HG02759 (cell line): ENCODE data around the gene FCHSD2.
"Not testable (repeated sequence)": the region's sequence is repeated elsewhere in the genome, so short reads cannot be mapped to it uniquely, and the experiment has no call there.

Source experiments
- ATAC-seq: cut with Tn5 transposase; IDR thresholded peaks from one replicate; pipeline ENCODE4 v1.9.1; 2021; ENCODE audit warnings: mild to moderate bottlenecking, moderate library complexity; ENCODE audit not compliant: unreplicated experiment

FCHSD2 gene

DNA sequence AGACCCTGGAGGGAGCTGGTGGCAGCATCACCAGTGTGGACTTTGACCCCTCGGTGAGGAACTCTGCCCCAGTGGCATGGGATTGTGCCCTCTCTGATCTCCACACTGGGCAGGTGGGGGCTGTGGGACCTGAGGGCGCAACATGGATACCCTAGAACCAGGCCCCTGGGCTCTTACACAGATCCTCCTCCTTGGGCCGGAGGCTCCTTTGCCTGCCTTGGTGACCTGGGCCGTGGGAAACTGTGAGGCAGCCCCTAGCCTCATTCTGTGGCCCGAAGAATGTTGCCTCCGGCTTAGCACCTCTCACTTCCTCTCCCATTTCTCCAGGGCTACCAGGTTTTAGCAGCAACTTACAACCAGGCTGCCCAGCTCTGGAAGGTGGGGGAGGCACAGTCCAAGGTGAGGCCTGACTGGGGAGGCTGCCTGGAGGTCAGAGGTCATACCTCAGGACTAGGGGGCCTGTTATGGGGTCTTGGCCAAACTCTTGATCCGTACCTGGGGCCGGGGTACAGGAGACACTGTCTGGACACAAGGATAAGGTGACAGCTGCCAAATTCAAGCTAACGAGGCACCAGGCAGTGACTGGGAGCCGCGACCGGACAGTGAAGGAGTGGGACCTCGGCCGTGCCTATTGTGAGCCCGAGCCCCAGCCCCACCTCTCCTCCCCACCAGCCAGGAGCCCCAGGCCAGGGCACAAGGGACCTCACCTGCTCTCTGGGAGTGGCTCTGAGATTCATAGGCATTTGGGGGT is 315.8 kb downstream of the FCHSD2 start:
- no peak for ATAC-seq

DNA sequence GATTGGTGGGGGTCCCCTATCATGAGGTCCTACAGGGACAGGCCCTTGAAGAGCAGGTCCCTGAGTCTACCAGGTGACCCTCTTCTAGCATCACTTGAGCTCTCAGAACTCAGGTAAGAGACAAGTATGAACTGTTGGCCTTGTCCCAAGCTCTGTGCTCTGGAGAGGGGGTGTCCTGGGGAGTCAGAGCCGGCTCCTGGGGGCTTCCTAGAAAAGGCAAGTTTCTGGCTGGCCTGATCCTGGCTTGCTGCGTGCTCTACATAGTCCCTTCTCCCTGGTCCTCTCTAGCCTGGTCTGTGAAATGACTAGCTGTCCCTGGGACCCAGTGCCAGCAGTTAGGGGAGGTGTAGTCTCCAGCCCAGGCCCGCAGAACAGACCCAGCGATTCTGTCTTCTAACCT is 316.5 kb downstream of the FCHSD2 start:
- no peak for ATAC-seq

DNA sequence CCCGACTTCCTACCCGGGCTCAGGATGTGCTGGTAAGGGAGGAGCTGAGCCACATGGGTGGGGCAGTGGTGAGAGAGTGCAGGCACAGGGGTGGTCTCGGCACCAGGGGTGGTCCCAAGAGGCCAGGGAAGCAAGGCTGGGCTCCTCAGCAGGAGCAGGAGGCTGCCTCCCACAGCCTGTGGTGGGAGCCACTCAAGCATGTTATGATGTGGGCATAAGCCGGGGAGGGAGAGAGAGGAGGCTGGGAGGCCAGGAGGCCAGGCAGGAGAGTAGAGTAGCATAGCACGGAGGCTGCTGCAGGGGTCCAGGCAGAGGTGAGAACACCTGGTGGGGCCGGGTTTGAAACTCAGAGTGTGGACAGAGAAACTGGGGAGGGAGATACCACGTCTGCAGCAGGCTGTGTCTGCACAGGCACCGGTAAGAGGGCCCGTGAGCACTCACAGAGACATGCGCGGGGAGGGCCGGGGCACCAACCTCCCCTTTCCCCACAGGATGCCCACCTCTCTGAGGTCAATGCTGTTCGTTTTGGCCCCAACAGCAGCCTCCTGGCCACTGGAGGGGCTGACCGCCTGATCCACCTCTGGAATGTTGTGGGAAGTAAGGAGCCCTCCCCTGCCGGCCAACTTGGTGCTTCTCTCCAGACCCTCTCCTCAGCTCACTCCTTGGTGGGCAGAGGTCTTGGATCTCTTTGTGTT is 317.2 kb downstream of the FCHSD2 start:
- no peak for ATAC-seq

DNA sequence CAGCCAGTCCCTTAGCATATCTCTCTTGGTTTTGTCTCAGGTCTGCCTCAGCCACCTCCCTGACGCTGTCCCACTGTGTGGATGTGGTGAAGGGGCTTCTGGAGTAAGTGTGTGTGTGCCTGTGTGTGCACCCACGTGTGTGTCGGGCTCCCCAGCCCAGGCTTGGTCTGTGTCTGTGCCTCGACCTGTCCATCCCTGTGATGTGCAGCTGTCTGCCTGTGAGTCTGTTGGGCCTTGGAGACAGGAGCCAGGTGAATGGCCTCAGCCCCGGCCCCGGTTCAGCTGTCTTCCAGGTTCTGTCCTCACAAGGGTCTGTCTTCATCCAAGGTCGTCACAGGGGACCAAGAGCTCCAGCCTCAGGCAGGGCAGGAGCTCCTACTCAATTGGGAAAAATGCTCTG is 318.1 kb downstream of the FCHSD2 start:
- ATAC-seq, result no peak

DNA sequence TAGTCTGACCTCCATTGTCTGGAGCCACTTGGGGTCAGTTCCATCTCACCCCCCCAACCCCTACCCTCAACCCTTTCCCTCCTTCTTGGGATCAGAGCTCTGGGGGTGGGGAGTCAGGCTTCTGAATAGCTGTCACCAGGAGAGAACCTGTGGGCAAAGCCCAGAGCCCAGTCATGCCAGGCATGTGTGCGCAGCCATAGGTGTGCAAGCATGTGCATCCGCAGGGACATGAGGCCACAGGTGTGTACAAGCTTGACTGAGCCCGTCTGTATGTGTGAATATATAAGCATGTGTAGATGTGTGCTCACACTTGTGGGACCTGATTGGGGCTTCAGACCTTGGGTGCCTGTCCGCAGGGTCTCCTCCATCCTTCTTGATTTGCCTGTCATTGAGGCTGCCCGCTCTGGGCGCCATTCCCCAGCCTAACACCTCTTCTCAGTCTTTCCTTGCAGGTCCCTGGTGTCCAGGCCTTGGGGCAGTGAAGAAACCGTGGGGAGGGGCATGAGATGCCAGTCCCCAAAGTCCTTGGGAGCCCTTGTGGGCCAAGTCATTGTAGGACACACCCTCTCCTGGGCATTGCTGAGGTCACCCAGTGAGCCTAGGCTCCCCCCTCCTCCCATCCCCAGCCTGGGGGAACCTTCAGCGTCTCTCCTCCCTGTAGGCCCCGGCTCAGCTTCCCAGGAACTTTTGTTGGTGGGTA is 318.9 kb downstream of the FCHSD2 start:
- no peak for ATAC-seq

DNA sequence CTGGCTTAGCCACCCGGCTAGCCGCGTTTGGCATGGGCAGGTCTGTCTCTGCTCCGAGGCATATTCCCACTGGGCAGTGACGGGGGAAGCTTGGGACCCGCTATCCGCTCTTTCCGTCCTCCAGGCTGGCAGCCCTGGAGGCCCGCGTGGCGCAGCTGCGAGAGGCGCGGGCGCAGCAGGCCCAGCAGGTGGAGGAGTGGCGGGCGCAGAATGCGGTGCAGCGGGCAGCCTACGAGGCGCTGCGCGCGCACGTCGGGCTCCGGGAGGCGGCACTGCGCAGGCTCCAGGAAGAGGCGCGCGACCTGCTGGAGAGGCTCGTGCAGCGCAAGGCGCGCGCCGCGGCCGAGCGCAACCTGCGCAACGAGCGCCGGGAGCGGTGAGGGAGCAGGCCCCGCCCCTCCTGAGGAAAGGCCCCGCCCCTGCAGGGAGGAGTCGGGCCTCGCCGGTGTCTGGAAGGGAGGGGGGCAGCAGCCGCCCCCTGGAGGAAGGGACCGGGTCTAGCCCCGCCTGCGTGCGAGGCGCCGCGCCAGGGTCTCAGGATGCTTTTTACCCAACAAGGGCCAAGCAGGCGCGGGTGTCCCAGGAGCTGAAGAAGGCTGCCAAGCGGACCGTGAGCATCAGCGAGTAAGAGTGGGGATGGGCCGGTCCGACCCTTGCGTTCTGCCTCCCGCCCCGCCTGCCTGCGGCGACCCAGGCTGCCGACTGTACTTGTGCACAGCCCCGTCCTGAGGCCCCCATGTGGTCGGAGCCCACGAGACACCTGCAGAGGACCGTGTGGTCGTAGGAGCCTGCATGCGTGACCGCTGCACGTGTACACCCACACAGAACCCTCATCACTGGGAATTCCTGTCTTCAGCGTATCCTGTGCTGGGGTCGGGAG is 320.0 kb downstream of the FCHSD2 start:
- ATAC-seq, result peak; percentile 52

DNA sequence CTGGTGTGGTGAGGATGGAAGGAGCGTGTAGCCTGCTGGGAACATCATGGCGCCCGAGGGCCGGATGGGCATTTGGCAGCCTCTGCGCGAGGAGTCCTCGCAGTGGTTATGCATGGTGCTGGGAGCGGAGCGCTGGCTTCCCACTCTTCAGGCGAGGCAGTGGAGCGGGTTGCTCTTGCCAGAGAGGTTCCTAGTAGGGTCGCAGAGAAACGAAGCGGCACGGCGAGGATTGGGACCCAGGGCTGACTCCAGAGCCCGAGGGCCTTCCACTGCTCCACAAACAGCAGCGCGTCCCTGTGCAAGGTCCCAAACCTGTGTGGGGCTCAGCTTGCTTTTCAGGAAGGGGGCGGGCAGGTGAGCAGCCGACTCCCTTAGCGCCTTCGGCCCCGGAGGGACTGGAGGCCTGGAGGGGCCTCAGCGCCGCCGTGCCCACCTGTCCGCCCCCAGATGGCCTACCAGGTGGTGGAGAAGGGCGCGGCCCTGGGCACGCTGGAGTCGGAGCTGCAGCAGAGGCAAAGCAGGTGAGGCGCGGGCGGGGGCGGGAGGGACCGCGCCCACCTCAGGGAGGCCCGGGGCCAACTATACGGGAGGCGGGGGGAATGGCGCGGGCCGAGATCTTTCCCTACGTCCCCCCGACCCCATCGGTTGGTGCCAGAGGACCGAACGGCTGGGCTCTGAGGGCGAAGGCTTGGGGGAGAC is 320.7 kb downstream of the FCHSD2 start:
- ATAC-seq, result no peak

DNA sequence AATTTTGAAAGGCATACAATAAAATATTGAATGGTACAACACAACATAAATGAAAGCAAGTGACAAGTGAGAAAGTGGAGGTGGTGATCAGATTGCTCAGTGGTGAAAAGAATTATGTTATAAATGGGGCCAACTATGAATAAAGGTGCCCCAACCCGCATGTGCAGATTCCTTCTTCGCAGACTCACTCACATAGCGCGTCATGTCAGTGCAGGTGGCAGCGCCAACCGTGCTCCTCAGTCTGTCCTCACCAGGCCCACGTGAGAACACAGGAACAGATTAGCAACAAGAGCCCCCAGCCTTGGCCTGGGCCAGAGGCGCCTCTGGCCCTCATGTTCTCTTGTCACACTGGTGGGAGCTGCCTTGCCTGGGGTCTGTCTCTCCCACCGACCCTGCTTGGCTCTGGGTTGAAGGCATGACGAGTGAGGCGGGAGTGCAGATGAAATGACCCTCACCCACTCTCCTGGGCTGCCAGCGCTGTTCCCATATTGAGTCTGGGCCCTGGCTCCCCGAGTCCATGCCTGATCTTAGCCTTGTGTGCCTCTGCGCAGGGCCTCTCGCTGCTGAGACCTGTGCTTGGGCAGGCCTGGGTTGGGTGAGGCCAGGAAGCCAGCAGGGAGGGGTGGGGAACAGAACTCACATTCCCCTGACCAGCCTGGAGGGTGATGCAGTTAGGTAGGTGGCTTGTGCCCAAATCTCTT is 321.5 kb downstream of the FCHSD2 start:
- no peak for ATAC-seq

DNA sequence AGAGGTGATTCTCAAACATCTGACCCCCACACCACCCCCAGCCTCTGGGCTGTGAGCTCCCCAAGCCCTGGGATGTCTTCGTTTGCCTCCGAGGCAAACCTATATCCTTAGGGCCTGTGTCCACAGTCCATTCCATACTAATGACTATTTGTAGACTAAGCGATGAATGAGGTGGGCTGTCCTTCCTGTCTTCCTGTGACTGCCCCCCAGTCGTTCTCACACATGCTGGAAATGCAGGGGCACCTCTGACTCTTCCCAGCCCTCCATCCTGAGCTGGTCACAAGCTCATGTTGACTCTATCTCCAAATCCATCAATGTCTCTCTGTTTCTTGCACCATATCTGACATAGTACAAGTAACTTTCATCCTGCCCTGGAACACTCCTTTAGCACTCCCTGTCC is 323.1 kb downstream of the FCHSD2 start:
- ATAC-seq, result no peak

DNA sequence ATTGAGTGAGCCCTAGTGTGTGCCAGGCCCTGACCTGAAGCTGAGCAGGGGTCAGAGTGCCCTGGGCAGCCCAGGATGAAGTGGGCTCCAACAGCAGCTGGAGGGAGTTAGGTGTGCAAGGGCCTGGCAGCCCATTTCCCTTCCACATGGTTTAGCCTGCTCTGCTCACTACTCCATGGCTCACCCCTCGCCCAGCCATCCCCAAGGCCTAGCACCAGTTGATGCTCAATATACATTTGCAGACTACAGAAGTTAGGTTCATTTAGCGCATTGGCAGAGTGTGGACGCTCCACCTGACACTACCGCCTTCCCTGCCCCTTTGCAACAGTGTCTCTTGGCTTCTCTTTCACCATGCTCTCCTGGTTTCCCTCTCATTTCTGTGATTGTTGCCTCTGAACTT is 324.2 kb downstream of the FCHSD2 start:
- ATAC-seq, result no peak

DNA sequence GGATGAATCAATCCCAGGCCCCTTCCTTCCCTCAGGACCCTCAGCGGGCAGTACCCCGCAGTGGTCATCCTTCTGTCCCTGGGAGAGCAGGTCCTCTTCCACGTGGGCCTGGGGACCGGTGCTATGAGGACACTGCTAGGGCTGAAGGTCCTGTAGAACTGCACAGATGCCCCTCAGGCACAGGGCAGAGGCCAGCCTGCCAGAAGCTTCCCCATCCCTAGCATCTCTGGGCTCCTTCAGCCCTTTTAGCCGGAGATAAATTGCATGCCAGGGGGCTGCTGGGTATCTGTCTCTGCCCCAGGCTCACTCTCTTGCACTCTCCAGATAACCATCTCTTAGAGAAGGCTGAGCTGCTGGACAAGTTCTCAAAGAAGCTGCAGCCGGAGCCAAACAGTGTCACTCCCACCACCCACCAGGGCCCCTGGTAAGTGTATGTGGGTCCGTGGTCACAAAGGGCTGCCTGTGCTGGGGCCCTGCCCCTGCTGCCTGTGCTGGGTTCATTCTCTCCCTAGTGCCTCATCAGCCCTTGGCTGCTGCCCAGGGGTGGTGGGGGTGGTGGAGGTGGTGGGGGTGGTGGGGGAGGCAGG is 325.6 kb downstream of the FCHSD2 start:
- ATAC-seq, result no peak

DNA sequence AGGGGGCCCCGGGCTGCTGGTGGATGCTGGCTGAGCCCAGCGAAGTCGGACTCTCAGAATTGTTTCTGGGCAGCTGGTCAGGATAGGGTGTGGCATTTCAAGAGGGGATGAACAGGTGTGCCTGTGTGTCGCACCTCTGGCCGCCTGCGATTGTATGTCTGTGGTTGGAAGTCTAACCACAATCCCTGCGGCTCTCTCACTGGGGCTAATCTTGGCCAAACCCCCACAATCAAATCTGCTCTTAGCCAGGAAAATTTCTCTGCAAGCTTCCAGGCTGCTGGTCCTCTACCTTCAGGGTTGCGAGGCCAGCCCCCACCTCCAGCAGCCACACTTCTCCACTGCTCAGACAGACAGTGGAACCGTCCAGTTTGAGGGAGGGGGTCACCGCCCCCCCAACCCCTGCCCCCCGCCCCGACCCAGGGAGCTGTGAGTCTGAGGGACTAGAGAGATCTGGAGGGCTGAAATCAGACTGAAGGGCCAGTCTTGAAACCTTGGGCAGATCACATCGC is 327.0 kb downstream of the FCHSD2 start:
- ATAC-seq, result peak; percentile 0

DNA sequence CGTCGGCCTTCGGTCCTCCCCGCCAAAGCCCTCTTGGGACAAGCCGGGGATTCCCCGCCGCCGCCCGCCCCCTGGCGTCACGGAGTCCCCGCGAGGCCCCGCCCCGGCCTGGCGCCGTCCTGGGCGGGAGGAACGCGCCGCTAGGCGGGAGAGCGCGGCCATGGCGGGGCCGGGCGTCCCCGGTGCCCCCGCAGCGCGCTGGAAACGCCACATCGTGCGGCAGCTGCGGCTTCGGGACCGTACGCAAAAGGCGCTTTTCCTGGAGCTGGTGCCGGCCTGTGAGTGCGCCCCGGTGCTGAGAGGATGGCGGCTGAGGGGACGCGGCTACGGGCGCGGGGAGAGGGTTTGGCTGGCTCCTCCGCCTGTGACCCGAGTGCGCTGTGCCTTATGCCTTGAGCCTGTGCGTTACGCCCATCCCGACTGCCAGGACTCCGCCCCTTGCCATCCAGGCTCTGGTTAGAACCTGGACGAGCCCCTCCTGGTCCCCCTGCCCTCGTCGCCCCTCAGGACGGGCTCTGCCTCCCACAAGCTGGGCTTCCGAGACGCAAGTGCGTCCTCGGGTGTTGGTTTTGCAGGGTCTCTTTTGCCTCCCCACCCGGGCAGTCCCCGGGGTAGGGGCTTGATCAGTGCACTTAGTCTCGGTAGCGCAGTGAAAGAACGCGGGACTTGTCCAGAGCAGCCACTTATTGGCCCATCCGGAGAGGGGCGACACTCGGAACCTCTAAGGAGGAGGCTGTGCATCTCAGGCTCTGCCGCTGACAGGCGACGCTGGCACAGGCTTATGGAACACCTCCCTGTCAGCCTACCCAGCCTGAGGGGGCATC is 327.6 kb downstream of the FCHSD2 start, which contains the start of gene ATG16L2:
Gene ATG16L2 (plus strand): TSS at position 126 of the 824 bp plus-strand sequence. CDS start 35 bp downstream, at position 161.
- ATAC-seq, result peak; percentile 70

DNA sequence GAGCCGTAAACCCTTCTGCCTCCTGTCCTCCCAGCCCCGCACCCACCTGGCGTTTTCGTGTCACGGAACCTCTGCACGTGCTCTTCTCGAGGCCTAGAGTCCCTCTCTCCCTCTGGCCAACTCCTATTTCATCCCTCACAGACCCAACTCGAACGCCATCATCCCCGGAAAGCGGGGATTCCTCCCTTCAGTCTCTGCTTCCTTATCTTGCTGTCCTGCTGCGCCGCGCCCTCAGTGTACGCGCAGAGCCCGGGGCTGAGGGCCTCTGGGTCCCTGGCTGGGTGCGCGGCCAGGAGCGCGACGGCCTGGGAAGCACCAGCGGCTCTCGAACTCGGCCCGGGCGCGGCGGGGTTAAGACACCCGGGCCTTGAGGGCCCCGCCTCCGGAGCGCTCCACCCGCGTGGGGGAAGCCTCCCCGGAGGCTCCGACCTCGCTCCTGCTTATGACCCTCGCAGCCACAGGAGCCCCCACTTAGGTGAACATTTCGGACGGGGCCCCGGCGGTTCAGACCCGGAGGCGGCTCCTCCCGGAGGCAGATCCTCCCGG is 328.3 kb downstream of the FCHSD2 start:
- peak; percentile 56 for ATAC-seq

DNA sequence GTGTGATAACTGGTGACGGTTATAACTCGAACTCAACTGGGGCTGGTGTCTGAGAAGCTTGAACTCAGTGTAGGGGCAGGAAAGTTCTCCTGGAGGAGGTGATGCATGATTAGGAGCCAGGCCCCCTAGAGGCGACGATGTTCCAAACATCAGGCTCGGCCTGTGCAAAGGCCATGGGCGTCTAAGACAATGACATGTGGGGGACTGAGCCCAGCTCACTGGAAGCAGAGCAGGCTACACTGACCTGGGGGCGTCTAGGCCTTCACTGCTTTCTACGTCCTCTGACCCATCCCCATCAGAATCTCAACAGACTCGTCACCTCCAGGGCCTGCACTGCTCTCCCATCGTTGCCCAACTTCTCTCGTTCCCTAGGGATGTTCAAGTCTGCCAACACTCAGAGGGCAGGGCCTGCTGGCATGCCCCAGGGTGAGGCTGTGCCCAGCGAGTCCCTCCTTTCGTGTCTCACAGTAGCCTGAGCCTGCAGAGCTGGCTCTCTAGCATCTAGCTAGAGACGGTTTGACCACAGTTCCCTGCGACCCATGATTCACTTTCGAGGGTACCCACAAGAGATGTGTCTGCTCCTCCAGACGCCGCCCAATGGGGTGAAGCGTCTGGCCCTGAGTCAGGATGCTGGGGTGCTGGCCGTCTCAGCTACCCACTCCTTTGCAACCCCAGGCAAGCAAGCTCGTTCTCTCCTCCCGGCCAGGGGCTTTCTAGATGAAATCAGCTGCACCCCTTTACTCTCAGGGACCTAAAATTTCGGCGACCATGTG is 329.0 kb downstream of the FCHSD2 start:
- peak; percentile 32 for ATAC-seq

DNA sequence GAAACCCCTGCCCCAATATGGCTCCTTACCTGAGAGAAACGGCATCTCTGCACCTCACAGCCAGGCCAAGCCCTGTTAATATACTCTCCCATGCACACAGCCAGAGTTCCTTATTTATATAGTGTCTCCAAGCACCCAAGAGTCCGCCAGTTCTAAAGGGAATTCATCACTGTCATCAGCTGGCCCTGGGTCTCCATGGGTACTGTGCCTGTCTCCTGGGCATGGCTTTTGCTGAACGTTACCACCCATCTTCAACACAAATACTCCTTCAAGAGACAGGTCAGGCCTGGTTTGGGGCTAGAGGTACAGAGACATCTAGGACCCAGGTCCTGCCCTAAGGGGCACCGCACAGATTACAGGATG is 329.5 kb downstream of the FCHSD2 start:
- no peak for ATAC-seq

DNA sequence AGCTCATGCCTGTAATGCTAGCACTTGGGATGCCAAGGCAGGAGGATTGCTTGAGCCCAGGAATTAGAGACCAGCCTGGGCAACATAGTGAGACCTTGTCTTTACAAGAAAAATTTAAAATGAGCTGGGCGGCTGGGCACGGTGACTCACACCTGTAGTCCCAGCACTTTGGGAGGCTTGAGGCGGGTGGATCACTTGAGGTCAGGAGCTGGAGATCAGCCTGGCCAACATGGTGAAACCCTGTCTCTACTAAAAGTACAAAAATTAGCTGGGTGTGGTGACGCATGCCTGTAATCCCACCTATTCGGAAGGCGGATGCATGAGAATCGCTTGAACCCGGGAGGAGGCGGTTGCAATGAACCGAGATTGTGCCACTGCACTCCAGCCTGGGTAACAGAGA is 330.4 kb downstream of the FCHSD2 start:
- not testable (repeated sequence) for ATAC-seq
